MM.1S (cell line): ENCODE data around the gene CD9.

ENCODE experiments used
- EZH2 ChIP-seq: fragments of 300-600 bp; sonication (generic); optimal IDR thresholded peaks from 2 replicates; pipeline ENCODE3; 2017; ENCODE audit warnings: low read depth, mild to moderate bottlenecking, antibody characterized with exemption, low read length, mixed read lengths
- EZH2phosphoT487 ChIP-seq: fragments of 300-600 bp; sonication (generic); IDR thresholded peaks from 2 replicates; pipeline ENCODE4 v1.6.1; 2018; ENCODE audit warnings: antibody characterized with exemption, low read length
- TF ChIP-seq, protein P1 (sequence below): fragments of 300-600 bp; sonication (generic); IDR thresholded peaks from 2 replicates; pipeline ENCODE4 v1.5.1; 2016; ENCODE audit warnings: antibody characterized with exemption, low read length, mixed read lengths

DNA sequence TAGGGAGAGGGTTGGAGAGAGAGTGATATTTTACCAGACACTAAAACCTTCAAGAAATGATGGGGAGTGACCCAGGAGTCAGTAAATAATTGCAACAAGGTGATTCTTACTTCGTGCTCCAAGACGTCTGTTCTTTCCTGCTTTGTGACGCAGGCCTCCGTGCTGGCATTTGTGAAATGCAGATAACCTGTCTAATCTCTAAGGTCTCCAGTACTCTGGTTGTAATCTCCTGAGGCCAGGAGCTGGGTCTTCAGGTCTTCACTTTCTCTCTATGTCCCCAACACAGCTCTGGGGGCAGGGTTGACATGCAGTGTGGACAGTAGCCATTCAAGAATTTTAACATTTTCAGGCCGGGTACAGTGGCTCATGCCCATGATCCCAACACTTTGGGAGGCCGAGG is 53.1 kb downstream of the CD9 start:
- TF ChIP-seq, protein P1, sequence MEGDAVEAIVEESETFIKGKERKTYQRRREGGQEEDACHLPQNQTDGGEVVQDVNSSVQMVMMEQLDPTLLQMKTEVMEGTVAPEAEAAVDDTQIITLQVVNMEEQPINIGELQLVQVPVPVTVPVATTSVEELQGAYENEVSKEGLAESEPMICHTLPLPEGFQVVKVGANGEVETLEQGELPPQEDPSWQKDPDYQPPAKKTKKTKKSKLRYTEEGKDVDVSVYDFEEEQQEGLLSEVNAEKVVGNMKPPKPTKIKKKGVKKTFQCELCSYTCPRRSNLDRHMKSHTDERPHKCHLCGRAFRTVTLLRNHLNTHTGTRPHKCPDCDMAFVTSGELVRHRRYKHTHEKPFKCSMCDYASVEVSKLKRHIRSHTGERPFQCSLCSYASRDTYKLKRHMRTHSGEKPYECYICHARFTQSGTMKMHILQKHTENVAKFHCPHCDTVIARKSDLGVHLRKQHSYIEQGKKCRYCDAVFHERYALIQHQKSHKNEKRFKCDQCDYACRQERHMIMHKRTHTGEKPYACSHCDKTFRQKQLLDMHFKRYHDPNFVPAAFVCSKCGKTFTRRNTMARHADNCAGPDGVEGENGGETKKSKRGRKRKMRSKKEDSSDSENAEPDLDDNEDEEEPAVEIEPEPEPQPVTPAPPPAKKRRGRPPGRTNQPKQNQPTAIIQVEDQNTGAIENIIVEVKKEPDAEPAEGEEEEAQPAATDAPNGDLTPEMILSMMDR = no peak
- TF ChIP-seq EZH2phosphoT487 (no peak), EZH2 (no peak)
